Sigmoid colon (tissue), 7 donors: ENCODE results near the gene CFAP46. TPM values are rescaled to one million over a fixed set of nuclear protein-coding genes. Genes with fewer than 3 reads are reported as not detected.

ENCODE experiments used
- DNase-seq: peaks from one replicate; pipeline ENCODE4 v3.0.0-alpha.2; 2019
- H3K27ac ChIP-seq, 4 donors: fragments of 200-600 bp; sonication (generic); one replicate each; pipeline ENCODE4 v1.5.1; 2016 to 2019; ENCODE audit warnings: mild to moderate bottlenecking in 1 of 4
- H3K27me3 ChIP-seq, 3 donors: fragments of 200-600 bp; sonication (generic); one replicate each; pipeline ENCODE4 v1.5.1; 2019; ENCODE audit warnings: mild to moderate bottlenecking in 1 of 3
- H3K36me3 ChIP-seq, 4 donors: fragments of 200-600 bp; sonication (generic); one replicate each; pipeline ENCODE4 v1.5.1; 2016 to 2019
- H3K4me1 ChIP-seq, 4 donors: fragments of 200-600 bp; sonication (generic); one replicate each; pipeline ENCODE4 v1.5.1; 2017 to 2019
- H3K4me3 ChIP-seq, 4 donors: fragments of 200-600 bp; sonication (generic); one replicate each; pipeline ENCODE4 v1.5.1; 2017 to 2019; ENCODE audit warnings: mild to moderate bottlenecking in 2 of 4, moderate library complexity in 1 of 4
- H3K9me3 ChIP-seq, 4 donors: fragments of 200-600 bp in 3 of 4; sonication (generic) in 3 of 4; one replicate each; pipeline versions ENCODE4 v1.5.1 to v1.6.1; 2013 to 2019
- EP300 ChIP-seq, 4 donors: sonication (generic); formaldehyde crosslinking; IDR thresholded peaks; one replicate each; pipeline ENCODE4 v1.6.1; 2017; ENCODE audit warnings: antibody characterized with exemption in 4 of 4
- POLR2A ChIP-seq, 2 donors: fragments of 450-650 bp; IDR thresholded peaks; one replicate each; pipeline ENCODE4 v1.6.1; 2016; ENCODE audit warnings: antibody characterized with exemption in 2 of 2, mild to moderate bottlenecking in 2 of 2, moderate library complexity in 2 of 2
- POLR2AphosphoS5 ChIP-seq, 4 donors: sonication (generic); formaldehyde crosslinking; IDR thresholded peaks; one replicate each; pipeline ENCODE4 v1.6.1; 2017; ENCODE audit warnings: antibody characterized with exemption in 4 of 4
- WGBS, 2 donors: extraction: QIAGEN DNeasy Blood & Tissue Kit; methylation state at CpG; one replicate each; pipeline ENCODE4 v1.1.7; 2013; 5-methylcytosine and 5-hydroxymethylcytosine counted together
- intact Hi-C: fragments of 100-400 bp; cut with DNase I; formaldehyde crosslinking; loops from one replicate; pipeline ENCODE4 v1.15.1; 2023
- polyA plus RNA-seq, 3 donors: library from polyadenylated mRNA; stranded (reverse); fragments of 200-250 nt; gene quantifications; one replicate each; pipeline ENCODE4 v1.2.3, GENCODE V29; 2013
- total RNA-seq, 4 donors: library from RNA; depleted of rRNA; stranded (reverse); fragments of >200 nt; gene quantifications; one replicate each; pipeline ENCODE4 v1.1.0, GENCODE V29; 2016
- TF ChIP-seq, protein P1 (sequence below), 4 experiments: fragments of 450-650 bp in 3 of 4; fragments of 200-600 bp in 1 of 4; IDR thresholded peaks; one replicate each; pipeline ENCODE4 v1.5.1; 2016 to 2019; ENCODE audit warnings: antibody characterized with exemption in 4 of 4, mild to moderate bottlenecking in 3 of 4, moderate library complexity in 2 of 4
- donor health status: healthy with polysubstance abuse.
- donor health status: Bipolar disorder and iron deficiency.
- donor health status: healthy.

CFAP46 gene
- total and polyA plus RNA-seq, 7 donors = 0.10 to 1.7 (median 0.38) TPM; not detected in 3

DNA sequence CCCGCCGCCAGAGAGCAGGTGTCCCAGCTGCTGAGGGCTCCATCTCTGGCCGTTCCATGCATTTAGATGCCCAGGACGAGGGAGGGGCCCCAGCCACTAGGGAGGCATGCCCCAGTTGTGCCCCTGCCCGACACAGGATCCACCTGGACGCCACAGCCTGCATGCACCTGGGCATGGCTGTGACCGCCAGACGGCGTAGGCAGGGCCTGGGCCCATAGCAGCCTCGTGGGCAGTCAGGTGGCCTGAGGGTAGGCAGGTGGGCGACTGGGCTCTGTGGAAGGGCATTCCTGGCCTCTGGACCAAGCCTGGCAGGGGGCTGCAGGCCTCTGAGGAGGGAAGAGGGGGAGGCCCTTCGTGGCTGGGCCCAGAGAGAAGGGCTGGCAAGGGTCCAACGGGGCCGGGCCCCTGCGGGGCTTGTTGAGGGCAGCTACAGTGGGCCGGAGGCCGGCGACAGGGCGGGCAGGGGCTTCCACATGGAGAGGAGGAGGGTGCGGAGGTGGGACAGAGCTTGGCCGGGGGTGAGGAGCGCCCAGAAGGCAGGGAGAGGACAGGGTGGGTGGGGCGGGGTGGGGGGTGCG is 80.4 kb downstream of the CFAP46 start:
- H3K4me1 ChIP-seq = no peaks in the 10 kb centered on the region
- peaks cover 2 to 30% (median 26%) of the 10 kb centered on the region in 3 donors for H3K27me3 ChIP-seq
- DNase-seq = peak; percentile 59
- H3K27ac ChIP-seq = no peak overlapping the region
- H3K36me3 ChIP-seq = no peaks in the 10 kb centered on the region
- intact Hi-C loops = no loop called here
- no peak for TF ChIP-seq EP300 (IDR thresholded peaks at IDR 0.05)
- no peaks in the 10 kb centered on the region for H3K9me3 ChIP-seq
- 83 to 84% methylated on average over 24 of the region's 24 CpGs for WGBS, 2 donors
- H3K4me3 ChIP-seq = no peak overlapping the region

DNA sequence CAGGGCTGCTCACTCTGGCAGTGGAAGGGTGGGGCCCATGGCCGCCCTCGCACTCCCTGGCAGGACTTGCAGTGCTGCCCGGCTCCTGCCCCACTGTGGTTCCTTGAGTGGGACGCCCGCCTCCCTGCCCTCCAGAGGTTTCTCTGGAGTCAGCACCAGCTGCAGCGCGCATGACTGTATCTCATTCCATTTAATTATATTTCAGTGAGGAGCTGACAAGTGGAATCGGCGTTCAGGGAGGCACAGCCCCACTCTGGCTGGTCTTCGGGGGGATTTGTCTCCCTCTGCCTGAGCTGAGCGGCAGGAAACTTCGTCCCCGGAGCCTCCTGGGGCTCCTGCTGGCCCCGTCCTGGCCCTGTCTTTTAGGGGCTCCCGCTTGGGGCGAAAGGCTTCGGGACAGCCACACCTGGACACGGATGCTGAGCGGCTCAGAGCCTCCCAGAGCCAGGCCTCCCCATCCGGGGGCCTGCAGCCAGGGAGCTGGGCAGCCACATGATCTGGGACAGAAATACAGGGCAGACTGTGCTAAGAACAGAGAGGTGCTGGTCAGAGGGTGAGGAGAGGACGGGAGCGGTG is 81.2 kb downstream of the CFAP46 start:
- intact Hi-C loops = no loop called here
- Histone ChIP-seq H3K4me3 (no peak overlapping the region), H3K36me3 (no peaks in the 10 kb centered on the region), H3K27me3 (peaks cover 2 to 30% (median 26%) of the 10 kb centered on the region in 3 donors), H3K9me3 (peaks cover 0 to 2% (median 0%) of the 10 kb centered on the region in 4 donors), H3K4me1 (no peaks in the 10 kb centered on the region), H3K27ac (no peak overlapping the region)
- peak; percentile 54 for DNase-seq
- no peak for TF ChIP-seq POLR2A (IDR thresholded peaks at IDR 0.05)
- 88 to 92% methylated on average over 22 of the region's 22 CpGs for WGBS, 2 donors

DNA sequence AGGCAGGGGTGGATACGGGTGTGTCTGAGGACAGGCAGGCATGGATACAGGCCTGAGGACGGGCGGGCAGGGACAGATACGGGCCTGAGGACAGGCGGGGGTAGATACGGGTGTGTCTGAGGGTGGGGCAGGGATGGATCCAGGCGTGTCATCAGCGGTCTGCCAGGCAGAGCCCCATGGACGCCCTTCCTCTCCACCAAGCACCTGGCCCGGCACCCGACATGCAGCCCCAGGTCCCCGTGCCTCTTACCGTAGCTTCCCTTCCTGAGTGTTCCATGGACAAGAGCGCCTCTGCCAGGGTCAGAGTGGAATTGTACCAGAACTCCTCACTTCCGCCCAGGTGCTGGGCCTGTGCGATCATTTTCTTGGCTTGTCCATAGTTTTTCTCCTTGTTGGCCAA is 81.8 kb downstream of the CFAP46 start:
- intact Hi-C loops = no loop called here
- Histone ChIP-seq H3K9me3 (peaks cover 0 to 7% (median 0%) of the 10 kb centered on the region in 4 donors), H3K27me3 (peaks cover 2 to 30% (median 26%) of the 10 kb centered on the region in 3 donors), H3K4me1 (no peaks in the 10 kb centered on the region), H3K27ac (no peak overlapping the region), H3K36me3 (no peaks in the 10 kb centered on the region), H3K4me3 (no peak overlapping the region)
- 61 to 88% methylated on average over 16 of the region's 16 CpGs for WGBS, 2 donors
- TF ChIP-seq, protein P1, sequence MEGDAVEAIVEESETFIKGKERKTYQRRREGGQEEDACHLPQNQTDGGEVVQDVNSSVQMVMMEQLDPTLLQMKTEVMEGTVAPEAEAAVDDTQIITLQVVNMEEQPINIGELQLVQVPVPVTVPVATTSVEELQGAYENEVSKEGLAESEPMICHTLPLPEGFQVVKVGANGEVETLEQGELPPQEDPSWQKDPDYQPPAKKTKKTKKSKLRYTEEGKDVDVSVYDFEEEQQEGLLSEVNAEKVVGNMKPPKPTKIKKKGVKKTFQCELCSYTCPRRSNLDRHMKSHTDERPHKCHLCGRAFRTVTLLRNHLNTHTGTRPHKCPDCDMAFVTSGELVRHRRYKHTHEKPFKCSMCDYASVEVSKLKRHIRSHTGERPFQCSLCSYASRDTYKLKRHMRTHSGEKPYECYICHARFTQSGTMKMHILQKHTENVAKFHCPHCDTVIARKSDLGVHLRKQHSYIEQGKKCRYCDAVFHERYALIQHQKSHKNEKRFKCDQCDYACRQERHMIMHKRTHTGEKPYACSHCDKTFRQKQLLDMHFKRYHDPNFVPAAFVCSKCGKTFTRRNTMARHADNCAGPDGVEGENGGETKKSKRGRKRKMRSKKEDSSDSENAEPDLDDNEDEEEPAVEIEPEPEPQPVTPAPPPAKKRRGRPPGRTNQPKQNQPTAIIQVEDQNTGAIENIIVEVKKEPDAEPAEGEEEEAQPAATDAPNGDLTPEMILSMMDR (IDR thresholded peaks at IDR 0.05) = no peak
- no peak for TF ChIP-seq EP300 (IDR thresholded peaks at IDR 0.05)
- no peak for TF ChIP-seq POLR2A (IDR thresholded peaks at IDR 0.05)
- TF ChIP-seq POLR2AphosphoS5 (IDR thresholded peaks at IDR 0.05) = no peak
- DNase-seq = no peak

DNA sequence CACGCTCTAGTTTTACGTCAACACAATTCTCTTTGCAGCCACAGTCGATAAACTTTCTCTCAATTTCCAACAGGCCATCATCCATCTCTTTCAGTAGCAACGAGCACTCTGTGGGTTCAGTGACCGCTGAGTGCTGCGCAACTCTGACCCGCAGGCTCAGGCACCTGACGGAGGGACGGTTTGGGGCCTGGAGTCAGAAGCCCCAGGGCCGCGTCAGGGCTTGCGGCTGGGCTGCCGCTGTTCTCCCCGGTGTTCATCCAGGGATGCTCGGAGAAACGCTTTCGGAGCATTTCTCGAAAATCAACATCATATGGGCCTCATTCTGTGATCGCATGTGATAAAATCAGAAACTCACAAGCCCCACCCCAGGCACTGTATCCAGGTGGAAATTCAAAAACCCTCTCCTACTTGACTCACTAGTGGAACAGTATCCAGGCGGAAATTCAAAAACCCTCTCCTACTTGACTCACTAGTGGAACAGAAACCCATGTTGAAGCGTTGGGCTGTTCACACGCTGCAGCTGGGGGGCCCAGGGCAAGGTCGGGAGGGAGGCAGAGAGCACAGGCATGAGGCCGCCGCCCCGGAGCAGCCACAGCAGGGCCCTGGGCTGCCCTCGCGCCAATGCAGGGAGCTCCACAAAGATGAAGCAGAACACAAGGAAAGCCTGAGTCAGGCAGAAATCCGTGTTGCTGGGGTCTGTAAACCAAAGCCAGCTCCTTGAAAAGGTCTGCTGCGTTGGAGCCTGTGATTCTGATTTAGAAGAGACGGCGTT is 83.1 kb downstream of the CFAP46 start:
- H3K4me3 ChIP-seq = no peak overlapping the region
- intact Hi-C loops = no loop called here
- no peak overlapping the region for H3K27ac ChIP-seq
- no peak for DNase-seq
- no peaks in the 10 kb centered on the region for H3K36me3 ChIP-seq
- TF ChIP-seq POLR2A (IDR thresholded peaks at IDR 0.05) = no peak
- TF ChIP-seq EP300 (IDR thresholded peaks at IDR 0.05) = no peak
- TF ChIP-seq POLR2AphosphoS5 (IDR thresholded peaks at IDR 0.05) = no peak
- TF ChIP-seq, protein P1 (IDR thresholded peaks at IDR 0.05) = no peak
- H3K9me3 ChIP-seq = peaks cover 0 to 10% (median 0%) of the 10 kb centered on the region in 4 donors
- 93% methylated on average over 32 of the region's 32 CpGs for WGBS, 2 donors
- peaks cover 2 to 30% (median 26%) of the 10 kb centered on the region in 3 donors for H3K27me3 ChIP-seq
- H3K4me1 ChIP-seq = no peaks in the 10 kb centered on the region

DNA sequence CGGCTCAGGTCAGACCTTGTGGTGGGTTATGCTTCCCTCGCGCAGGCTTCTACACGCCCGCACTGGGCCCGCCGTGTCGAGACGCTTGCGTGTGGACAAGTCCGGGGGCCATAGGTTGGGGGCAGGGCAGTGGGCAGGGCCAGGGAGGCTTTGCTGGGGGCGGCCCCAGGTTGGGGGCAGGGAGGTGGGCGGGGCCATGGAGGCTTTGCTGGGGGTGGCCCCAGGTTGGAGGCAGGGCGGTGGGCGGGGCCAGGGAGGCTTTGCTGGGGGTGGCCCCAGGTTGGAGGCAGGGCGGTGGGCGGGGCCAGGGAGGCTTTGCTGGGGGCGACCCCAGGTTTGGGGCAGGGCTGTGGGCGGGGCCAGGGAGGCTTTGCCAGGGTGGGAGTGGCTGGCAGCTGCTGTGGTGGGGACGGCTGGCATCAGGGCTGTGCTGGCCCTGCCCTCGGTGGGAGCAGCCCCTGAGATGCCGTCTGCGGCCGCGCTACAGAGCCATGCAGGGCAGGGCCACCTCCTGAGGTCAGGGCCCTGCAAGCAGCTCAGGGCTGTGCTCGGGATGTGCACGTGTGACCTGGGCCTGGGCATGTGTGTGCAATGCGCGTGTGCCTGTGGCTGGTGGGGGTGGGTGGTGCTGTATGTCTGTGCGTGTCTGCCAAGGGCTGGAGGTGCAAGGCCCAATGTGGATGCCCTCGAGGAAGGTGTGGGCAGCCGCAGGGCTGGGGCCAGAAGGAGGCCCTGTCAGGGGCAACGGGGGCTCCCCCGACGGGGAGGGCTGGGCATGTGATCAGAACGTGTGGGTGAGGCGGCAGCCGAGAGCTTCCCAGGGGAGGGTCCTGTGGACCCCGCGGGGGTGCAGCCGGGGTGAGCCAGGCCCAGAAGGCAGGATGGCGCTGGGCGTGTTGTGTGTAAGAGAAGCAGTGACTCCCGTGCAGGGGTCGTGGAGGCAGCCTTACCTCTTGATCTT is 84.0 kb downstream of the CFAP46 start:
- no peak for TF ChIP-seq POLR2A (IDR thresholded peaks at IDR 0.05)
- no peak for TF ChIP-seq POLR2AphosphoS5 (IDR thresholded peaks at IDR 0.05)
- no peak for TF ChIP-seq EP300 (IDR thresholded peaks at IDR 0.05)
- TF ChIP-seq, protein P1 (IDR thresholded peaks at IDR 0.05) = no peak
- WGBS, 2 donors = 88 to 93% methylated on average over 45 of the region's 45 CpGs
- Histone ChIP-seq H3K4me1 (no peaks in the 10 kb centered on the region), H3K4me3 (no peak overlapping the region), H3K36me3 (no peaks in the 10 kb centered on the region), H3K27me3 (peaks cover 2 to 26% (median 22%) of the 10 kb centered on the region in 3 donors), H3K9me3 (peaks cover 0 to 10% (median 0%) of the 10 kb centered on the region in 4 donors), H3K27ac (no peak overlapping the region)
- peak; percentile 46 for DNase-seq
- intact Hi-C loops = no loop called here
